Heart right ventricle (tissue), 16 donors: ENCODE measurements around the gene LCE1D. TPM values are rescaled to one million over a fixed set of nuclear protein-coding genes. Genes with fewer than 3 reads are reported as not detected.

Experiments used
- ATAC-seq, 8 donors: fragments of 200-7000 bp; cut with Tn5 transposase; one replicate each; pipeline ENCODE4 v1.9.1; 2020; ENCODE audit warnings: mild to moderate bottlenecking in 8 of 8, moderate library complexity in 8 of 8, moderate number of reproducible peaks in 1 of 8
- DNase-seq, 2 donors: peaks; one replicate each; pipeline ENCODE4 v3.0.0-alpha.2; 2020
- H3K27ac ChIP-seq, 10 donors: fragments of 200-600 bp; sonication (generic) in 2 of 10; one replicate each; pipeline versions ENCODE4 v1.5.0 to v1.8.0; 2020 to 2022; ENCODE audit warnings: mild to moderate bottlenecking in 3 of 10
- H3K27me3 ChIP-seq, 7 donors: fragments of 200-600 bp; one replicate each; pipeline ENCODE4 v1.8.0; 2021 to 2022; ENCODE audit warnings: mild to moderate bottlenecking in 2 of 7
- H3K36me3 ChIP-seq, 9 donors: fragments of 200-600 bp; sonication (generic) in 1 of 9; one replicate each; pipeline versions ENCODE4 v1.5.0 to v1.8.0; 2020 to 2022; ENCODE audit warnings: mild to moderate bottlenecking in 2 of 9
- H3K4me1 ChIP-seq, 9 donors: fragments of 200-600 bp; sonication (generic) in 1 of 9; one replicate each; pipeline versions ENCODE4 v1.5.0 to v1.8.0; 2020 to 2022; ENCODE audit warnings: mild to moderate bottlenecking in 4 of 9
- H3K4me3 ChIP-seq, 10 donors: fragments of 200-600 bp; sonication (generic) in 2 of 10; one replicate each; pipeline versions ENCODE4 v1.5.0 to v1.8.0; 2020 to 2022; ENCODE audit warnings: mild to moderate bottlenecking in 7 of 10, moderate library complexity in 2 of 10
- H3K9me3 ChIP-seq, 11 donors: fragments of 200-600 bp in 10 of 11; sonication (generic) in 2 of 11; one replicate each; pipeline versions ENCODE4 v1.5.0 to v1.8.0; 2013 to 2022; ENCODE audit warnings: mild to moderate bottlenecking in 2 of 11, control low read depth in 1 of 11, moderate library complexity in 1 of 11
- WGBS, 2 donors: extraction: QIAGEN DNeasy Blood & Tissue Kit; methylation state at CpG; one replicate each; pipeline ENCODE4 v1.1.7; 2013; ENCODE audit warnings: inconsistent platforms in 1 of 2; 5-methylcytosine and 5-hydroxymethylcytosine counted together
- intact Hi-C, 10 donors: fragments of 100-400 bp; cut with DNase I; formaldehyde crosslinking; loops; one replicate each; pipeline versions ENCODE4 v1.11.1 to v1.14.2; 2022
- polyA plus RNA-seq, 2 donors: library from polyadenylated mRNA; stranded (reverse); fragments of 200-250 nt; gene quantifications; one replicate each; pipeline ENCODE4 v1.2.3, GENCODE V29; 2013
- total RNA-seq, 10 donors: library from RNA; stranded (reverse); fragmentation: NEBNext Ultra II Directional in 3 of 10; extraction: Animal tissue kit (Norgen Biotek cat#: 25700) in 3 of 10; gene quantifications; one replicate each; pipeline versions ENCODE4 v1.2.1 to v1.2.4, GENCODE V29; 2021 to 2023
- TF ChIP-seq, protein P1 (sequence below), 9 donors: fragments of 200-600 bp; sonication (generic) in 2 of 9; IDR thresholded peaks; one replicate each; pipeline versions ENCODE4 v1.5.0 to v1.8.0; 2021 to 2022; ENCODE audit warnings: antibody characterized with exemption in 9 of 9, mild to moderate bottlenecking in 5 of 9, moderate library complexity in 1 of 9
- donor health status: Arrhythmogenic right ventricular cardiomyopathy.
- donor health status: ischemic (EF 13 %, LVEDD 7.1; RV severe dilation, severe dysfunction).
- donor health status: healthy with polysubstance abuse.
- donor health status: DM: no; HTN: yes; CAD: no.
- donor health status: DM: no; HTN: no; CAD: no.
- donor health status: ischemic (EF 25% LVEDD 6.9; RV normal size, moderate dysfunction).
- donor health status: ischemic (EF 25% LVEDD 5.7; RV mildly dilated, moderate dysfunction).
- donor health status: healthy.
- donor health status: DM: yes; HTN: yes; CAD: no.
- donor health status: Ischemic cardiomyopathy.
- donor health status: ischemic (EF 35%, LVEDD 5.7; RV mildly dilated, moderate dysfunction).
- donor health status: nonischemic (EF 11% LVEDD 7.7; RV severe dilation, severe dysfunction).
- donor health status: DM: yes; HTN: yes; CAD: no.
- donor health status: PGD.
- donor health status: ischemic (EF 29% LVEDD 5.4; RV normal size, mild dysfunction).
- donor health status: nonischemic (EF 23%, LVEDD 6.1; RV moderate dilation, normal function).

The LCE1D gene
- total and polyA plus RNA-seq, 12 donors, result not detected

DNA sequence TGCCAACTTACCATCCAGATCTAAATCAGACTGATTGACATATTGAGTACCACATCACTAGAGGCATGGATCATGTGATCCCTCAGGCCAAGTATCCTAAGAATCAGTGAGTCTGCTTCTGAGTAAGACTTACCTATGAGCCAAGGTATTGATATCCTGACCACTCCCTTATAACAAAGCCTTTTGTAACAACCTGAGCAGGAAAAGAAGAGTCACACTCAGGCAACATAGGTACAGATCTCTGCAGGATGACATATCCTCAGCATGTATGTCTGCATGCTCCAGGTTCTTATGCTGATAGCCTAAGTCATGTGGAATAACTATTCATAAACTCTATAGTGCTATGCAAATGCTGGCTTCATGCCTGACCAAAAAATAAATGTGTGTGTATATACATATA is 28.4 kb downstream of the LCE1D start:
- no peaks in the 10 kb centered on the region for H3K4me1 ChIP-seq
- DNase-seq (no peak), ATAC-seq (no peak)
- H3K36me3 ChIP-seq, result no peaks in the 10 kb centered on the region
- no peak overlapping the region for H3K4me3 ChIP-seq
- H3K9me3 ChIP-seq, result peaks cover 0 to 2% (median 0%) of the 10 kb centered on the region in 11 donors
- intact Hi-C loops, result no loop called here
- no peak overlapping the region for H3K27ac ChIP-seq
- H3K27me3 ChIP-seq, result peaks cover 0 to 15% (median 0%) of the 10 kb centered on the region in 7 donors
- TF ChIP-seq, protein P1, sequence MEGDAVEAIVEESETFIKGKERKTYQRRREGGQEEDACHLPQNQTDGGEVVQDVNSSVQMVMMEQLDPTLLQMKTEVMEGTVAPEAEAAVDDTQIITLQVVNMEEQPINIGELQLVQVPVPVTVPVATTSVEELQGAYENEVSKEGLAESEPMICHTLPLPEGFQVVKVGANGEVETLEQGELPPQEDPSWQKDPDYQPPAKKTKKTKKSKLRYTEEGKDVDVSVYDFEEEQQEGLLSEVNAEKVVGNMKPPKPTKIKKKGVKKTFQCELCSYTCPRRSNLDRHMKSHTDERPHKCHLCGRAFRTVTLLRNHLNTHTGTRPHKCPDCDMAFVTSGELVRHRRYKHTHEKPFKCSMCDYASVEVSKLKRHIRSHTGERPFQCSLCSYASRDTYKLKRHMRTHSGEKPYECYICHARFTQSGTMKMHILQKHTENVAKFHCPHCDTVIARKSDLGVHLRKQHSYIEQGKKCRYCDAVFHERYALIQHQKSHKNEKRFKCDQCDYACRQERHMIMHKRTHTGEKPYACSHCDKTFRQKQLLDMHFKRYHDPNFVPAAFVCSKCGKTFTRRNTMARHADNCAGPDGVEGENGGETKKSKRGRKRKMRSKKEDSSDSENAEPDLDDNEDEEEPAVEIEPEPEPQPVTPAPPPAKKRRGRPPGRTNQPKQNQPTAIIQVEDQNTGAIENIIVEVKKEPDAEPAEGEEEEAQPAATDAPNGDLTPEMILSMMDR (IDR thresholded peaks at IDR 0.05), result no peak

DNA sequence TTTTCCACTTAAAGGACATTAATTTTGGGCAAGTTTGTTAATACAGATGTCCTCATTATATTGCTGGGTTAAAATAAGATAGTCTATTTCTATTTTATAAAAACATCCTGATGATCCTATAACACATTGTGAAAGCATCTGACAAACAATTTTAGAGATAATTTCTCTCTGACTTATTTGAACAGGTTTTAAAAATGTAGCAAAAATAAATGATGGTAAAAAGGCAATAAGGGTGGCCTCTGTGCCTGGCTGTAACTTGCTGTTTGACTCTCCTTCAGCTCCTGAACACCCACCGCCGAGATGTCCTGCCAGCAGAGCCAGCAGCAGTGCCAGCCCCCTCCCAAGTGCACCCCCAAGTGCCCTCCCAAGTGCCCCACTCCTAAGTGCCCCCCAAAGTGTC is 30.7 kb downstream of the LCE1D start, which contains the start of gene LCE1A:
TSS of gene LCE1A (plus strand) at position 301 of the 400 bp plus-strand sequence. CDS start at position 301, 0 bp downstream.
- no peak within 1 kb of the TSS for H3K4me3 ChIP-seq
- H3K36me3 ChIP-seq, result no peaks in the 10 kb centered on the region
- 75 to 97% methylated on average over 2 of the region's 2 CpGs for WGBS, 2 donors
- intact Hi-C loops, result no loop called here
- ATAC-seq (no peak), DNase-seq (no peak)
- peaks cover 0 to 15% (median 0%) of the 10 kb centered on the region in 7 donors for H3K27me3 ChIP-seq
- H3K4me1 ChIP-seq, result no peaks in the 10 kb centered on the region
- H3K9me3 ChIP-seq, result no peaks in the 10 kb centered on the region
- no peak within 1 kb of the TSS for H3K27ac ChIP-seq
- TF ChIP-seq, protein P1 (IDR thresholded peaks at IDR 0.05), result no peak

DNA sequence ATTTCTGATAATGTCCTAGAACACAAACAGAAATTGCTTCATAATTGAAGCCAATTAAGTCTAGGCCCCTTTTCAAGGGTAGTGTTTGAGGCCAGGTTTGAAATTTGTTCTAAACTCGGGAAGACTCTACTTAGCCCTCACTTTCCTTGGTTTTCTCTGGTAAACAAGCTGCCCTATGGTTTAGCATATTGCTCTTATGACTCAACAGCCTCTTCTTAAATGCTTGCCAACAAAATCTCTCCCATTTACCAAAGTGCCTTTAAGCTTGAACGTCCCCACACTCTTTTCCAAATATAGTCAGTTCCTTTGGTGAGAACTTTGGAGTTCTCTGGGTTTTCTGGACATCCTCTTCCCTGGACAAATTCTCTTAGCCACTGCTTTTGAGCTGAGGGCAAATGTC is 40.3 kb downstream of the LCE1D start:
- Histone ChIP-seq H3K36me3 (no peaks in the 10 kb centered on the region), H3K27me3 (no peaks in the 10 kb centered on the region), H3K9me3 (no peaks in the 10 kb centered on the region), H3K27ac (no peak overlapping the region), H3K4me3 (no peak overlapping the region), H3K4me1 (no peaks in the 10 kb centered on the region)
- 47 to 53% methylated on average over 2 of the region's 2 CpGs for WGBS, 2 donors
- intact Hi-C loops, result no loop called here
- DNase-seq (no peak), ATAC-seq (no peak)
- TF ChIP-seq, protein P1 (IDR thresholded peaks at IDR 0.05), result no peak

DNA sequence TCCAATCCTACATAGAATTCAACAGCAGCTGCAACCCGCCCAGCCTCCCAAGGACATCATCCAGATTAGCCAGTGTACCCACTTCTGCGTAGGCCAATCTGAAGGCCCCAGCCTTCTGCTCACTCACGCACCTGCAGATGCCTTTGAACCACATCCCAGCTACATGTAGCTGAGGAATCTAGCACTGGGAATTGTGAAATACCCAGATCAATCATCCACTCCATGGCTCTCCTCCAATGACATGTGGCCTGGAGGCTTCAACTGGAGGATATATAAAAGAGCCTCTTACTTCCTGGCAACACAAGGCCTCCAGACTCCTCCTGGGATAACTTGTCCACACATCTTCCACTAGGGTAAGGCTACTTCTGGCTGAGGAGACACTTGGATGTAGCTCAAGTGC is 46.0 kb downstream of the LCE1D start, which contains the start of gene LCE6A:
TSS of gene LCE6A (plus strand) at position 301 of the 400 bp plus-strand sequence. CDS start 665 bp downstream, outside the sequence.
- Histone ChIP-seq H3K27me3 (no peaks in the 10 kb centered on the region), H3K4me3 (no peak within 1 kb of the TSS), H3K27ac (no peak within 1 kb of the TSS), H3K4me1 (no peaks in the 10 kb centered on the region), H3K9me3 (no peaks in the 10 kb centered on the region), H3K36me3 (no peaks in the 10 kb centered on the region)
- no peak for DNase-seq
- intact Hi-C loops, result no loop called here
- 75 to 87% methylated on average over 3 of the region's 3 CpGs for WGBS, 2 donors
- no peak for ATAC-seq
- TF ChIP-seq, protein P1 (IDR thresholded peaks at IDR 0.05), result no peak

Other genes with a start within 250 kb of the LCE1D start
- gene LCE3E, start 229.9 kb upstream of the LCE1D start, total RNA-seq, result not detected
- not detected for gene LCE3E, start 229.9 kb upstream of the LCE1D start, polyA plus RNA-seq
- not detected for gene LCE3D, start 216.2 kb upstream of the LCE1D start, total RNA-seq
- gene LCE3D, start 216.2 kb upstream of the LCE1D start, polyA plus RNA-seq, result not detected
- not detected for gene LCE3C, start 196.5 kb upstream of the LCE1D start, total RNA-seq
- not detected for gene LCE3C, start 196.5 kb upstream of the LCE1D start, polyA plus RNA-seq
- not detected for gene LCE3B, start 182.9 kb upstream of the LCE1D start, total RNA-seq
- gene LCE3B, start 182.9 kb upstream of the LCE1D start, polyA plus RNA-seq, result not detected
- gene LCE3A, start 173.6 kb upstream of the LCE1D start, total RNA-seq, result not detected
- not detected for gene LCE3A, start 173.6 kb upstream of the LCE1D start, polyA plus RNA-seq
- gene LCE2D, start 133.3 kb upstream of the LCE1D start, total RNA-seq, result not detected
- gene LCE2D, start 133.3 kb upstream of the LCE1D start, polyA plus RNA-seq, result not detected
- gene LCE2C, start 121.4 kb upstream of the LCE1D start, total RNA-seq, result not detected
- gene LCE2C, start 121.4 kb upstream of the LCE1D start, polyA plus RNA-seq, result not detected
- not detected for gene LCE2B, start 110.6 kb upstream of the LCE1D start, total RNA-seq
- gene LCE2B, start 110.6 kb upstream of the LCE1D start, polyA plus RNA-seq, result not detected
- gene LCE2A, start 98.4 kb upstream of the LCE1D start, total RNA-seq, result not detected
- gene LCE2A, start 98.4 kb upstream of the LCE1D start, polyA plus RNA-seq, result not detected
- not detected for gene LCE4A, start 88.6 kb upstream of the LCE1D start, total RNA-seq
- not detected for gene LCE4A, start 88.6 kb upstream of the LCE1D start, polyA plus RNA-seq
- not detected for gene KPRP, start 38.7 kb upstream of the LCE1D start, total RNA-seq
- gene KPRP, start 38.7 kb upstream of the LCE1D start, polyA plus RNA-seq, result not detected
- not detected for gene LCE1F, start 21.6 kb upstream of the LCE1D start, total RNA-seq
- gene LCE1F, start 21.6 kb upstream of the LCE1D start, polyA plus RNA-seq, result not detected
- gene LCE1E, start 10.5 kb upstream of the LCE1D start, total RNA-seq, result not detected
- gene LCE1E, start 10.5 kb upstream of the LCE1D start, polyA plus RNA-seq, result not detected
- not detected for gene LCE1C, start 9.9 kb downstream of the LCE1D start, total RNA-seq
- gene LCE1C, start 9.9 kb downstream of the LCE1D start, polyA plus RNA-seq, result not detected
- not detected for gene LCE1B, start 15.2 kb downstream of the LCE1D start, total RNA-seq
- not detected for gene LCE1B, start 15.2 kb downstream of the LCE1D start, polyA plus RNA-seq
- not detected for gene LCE1A, start 30.8 kb downstream of the LCE1D start, total RNA-seq
- not detected for gene LCE1A, start 30.8 kb downstream of the LCE1D start, polyA plus RNA-seq
- not detected for gene LCE6A, start 46.1 kb downstream of the LCE1D start, total RNA-seq
- gene LCE6A, start 46.1 kb downstream of the LCE1D start, polyA plus RNA-seq, result not detected
- gene LCE7A, start 63.3 kb downstream of the LCE1D start, total RNA-seq, result not detected
- gene LCE7A, start 63.3 kb downstream of the LCE1D start, polyA plus RNA-seq, result not detected
- gene SMCP, start 81.6 kb downstream of the LCE1D start, total RNA-seq, result not detected
- gene SMCP, start 81.6 kb downstream of the LCE1D start, polyA plus RNA-seq, result not detected
- gene IVL, start 111.8 kb downstream of the LCE1D start, total RNA-seq, result not detected
- under 1 TPM in 1 of 2 donors, not detected in 1; 0.06 TPM for gene IVL, start 111.8 kb downstream of the LCE1D start, polyA plus RNA-seq
- gene SPRR5, start 150.5 kb downstream of the LCE1D start, total RNA-seq, result not detected
- not detected for gene SPRR5, start 150.5 kb downstream of the LCE1D start, polyA plus RNA-seq
- not detected for gene SPRR4, start 173.9 kb downstream of the LCE1D start, total RNA-seq
- not detected for gene SPRR4, start 173.9 kb downstream of the LCE1D start, polyA plus RNA-seq
- not detected for gene SPRR1A, start 187.4 kb downstream of the LCE1D start, total RNA-seq
- gene SPRR1A, start 187.4 kb downstream of the LCE1D start, polyA plus RNA-seq, result not detected
- not detected for gene SPRR3, start 205.0 kb downstream of the LCE1D start, total RNA-seq
- 1 to 10 TPM in 1 of 2 donors, not detected in 1; 2.6 TPM for gene SPRR3, start 205.0 kb downstream of the LCE1D start, polyA plus RNA-seq
- not detected for gene SPRR1B, start 234.5 kb downstream of the LCE1D start, total RNA-seq
- gene SPRR1B, start 234.5 kb downstream of the LCE1D start, polyA plus RNA-seq, result under 1 TPM in 1 of 2 donors, not detected in 1; 0.30 TPM
- gene SPRR2D, start 244.4 kb downstream of the LCE1D start, total RNA-seq, result not detected
- under 1 TPM in 1 of 2 donors, not detected in 1; 0.14 TPM for gene SPRR2D, start 244.4 kb downstream of the LCE1D start, polyA plus RNA-seq